ENCODE measurements around the gene DGCR8. TPM values are rescaled to one million over a fixed set of nuclear protein-coding genes. Genes with fewer than 3 reads are reported as not detected.
"Not testable (repeated sequence)": the region's sequence is repeated elsewhere in the genome, so short reads cannot be mapped to it uniquely, and the experiment has no call there.

DGCR8 gene
- total and polyA plus RNA-seq, 11 donors: 8.8 to 22.1 (median 13.0) TPM

DNA sequence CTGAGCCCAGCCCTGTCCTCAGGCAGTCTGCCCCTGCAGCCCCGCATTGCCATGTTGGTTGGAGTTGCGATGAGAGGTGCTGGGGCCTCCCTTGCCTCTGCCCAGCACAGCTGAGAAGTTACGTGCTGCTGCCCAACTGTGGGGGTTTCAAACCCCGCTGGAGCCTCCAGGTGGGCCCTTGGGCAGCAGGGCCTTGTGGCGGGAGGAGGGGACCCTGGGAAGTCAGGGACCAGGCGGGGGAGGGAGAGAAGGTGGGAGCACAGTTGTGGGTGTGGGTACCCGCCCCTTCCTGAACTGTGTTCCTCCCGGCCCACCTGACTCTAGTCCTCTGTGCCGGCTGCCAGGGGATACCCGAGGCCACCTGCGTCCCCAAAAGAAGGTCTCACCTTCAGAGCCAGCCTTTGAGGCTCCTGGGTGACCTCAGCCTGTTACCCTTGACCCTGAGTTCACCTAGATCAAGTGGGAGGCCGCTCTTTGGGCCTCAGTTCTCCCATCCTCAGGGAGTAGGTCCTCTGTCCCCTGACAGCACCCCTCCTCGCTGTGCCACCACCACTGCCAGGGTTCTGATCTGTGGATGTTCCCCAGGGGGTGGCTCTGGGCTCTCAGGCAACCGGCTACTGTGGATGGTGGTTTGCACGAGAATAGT, 78.5 kb downstream of the DGCR8 start:
- Histone ChIP-seq H3K4me3 (no peak overlapping the region), H3K4me1 (peaks cover 0 to 11% (median 0%) of the 10 kb centered on the region in 12 donors), H3K9me3 (no peaks in the 10 kb centered on the region), H3K36me3 (no peaks in the 10 kb centered on the region), H3K27ac (no peak overlapping the region), H3K27me3 (peaks cover 0 to 10% (median 0%) of the 10 kb centered on the region in 9 donors)
- ATAC-seq (no peak), DNase-seq (no peak)
- TF ChIP-seq POLR2A (IDR thresholded peaks at IDR 0.05): no peak
- TF ChIP-seq, protein P1, sequence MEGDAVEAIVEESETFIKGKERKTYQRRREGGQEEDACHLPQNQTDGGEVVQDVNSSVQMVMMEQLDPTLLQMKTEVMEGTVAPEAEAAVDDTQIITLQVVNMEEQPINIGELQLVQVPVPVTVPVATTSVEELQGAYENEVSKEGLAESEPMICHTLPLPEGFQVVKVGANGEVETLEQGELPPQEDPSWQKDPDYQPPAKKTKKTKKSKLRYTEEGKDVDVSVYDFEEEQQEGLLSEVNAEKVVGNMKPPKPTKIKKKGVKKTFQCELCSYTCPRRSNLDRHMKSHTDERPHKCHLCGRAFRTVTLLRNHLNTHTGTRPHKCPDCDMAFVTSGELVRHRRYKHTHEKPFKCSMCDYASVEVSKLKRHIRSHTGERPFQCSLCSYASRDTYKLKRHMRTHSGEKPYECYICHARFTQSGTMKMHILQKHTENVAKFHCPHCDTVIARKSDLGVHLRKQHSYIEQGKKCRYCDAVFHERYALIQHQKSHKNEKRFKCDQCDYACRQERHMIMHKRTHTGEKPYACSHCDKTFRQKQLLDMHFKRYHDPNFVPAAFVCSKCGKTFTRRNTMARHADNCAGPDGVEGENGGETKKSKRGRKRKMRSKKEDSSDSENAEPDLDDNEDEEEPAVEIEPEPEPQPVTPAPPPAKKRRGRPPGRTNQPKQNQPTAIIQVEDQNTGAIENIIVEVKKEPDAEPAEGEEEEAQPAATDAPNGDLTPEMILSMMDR (IDR thresholded peaks at IDR 0.05): no peak
- intact Hi-C loops (cut with DNase I): loop anchor here in 5 of 10 donors (1.0 to 5.0 kb wide), 3 partner anchors 109 to 126 kb away; partner anchors contain the start of gene RTN4R (in 4 of the 5)
- 76 to 82% (median 79%) methylated on average over 9 to 15 of the region's 15 CpGs for WGBS, 4 donors

DNA sequence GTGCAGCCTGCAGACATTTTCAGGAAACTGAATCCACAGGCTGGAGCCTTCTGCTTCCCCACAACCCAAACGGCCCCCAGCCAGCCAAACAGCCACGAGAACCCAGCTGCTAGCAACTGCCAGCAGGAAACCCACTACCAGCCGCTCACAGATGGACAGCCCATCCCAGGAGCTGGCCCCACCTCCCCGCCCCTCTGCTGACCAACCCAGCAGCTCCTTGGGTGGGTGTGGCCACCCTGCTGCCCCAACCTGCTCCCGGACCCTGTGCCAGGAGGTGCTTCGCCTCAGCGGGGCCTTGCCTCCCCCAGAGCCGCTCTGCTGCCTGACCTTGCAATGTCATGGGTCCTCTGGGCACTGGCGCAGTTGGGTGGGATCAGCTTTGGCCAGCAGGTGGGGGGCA, 79.0 kb downstream of the DGCR8 start:
- ATAC-seq: no peak
- WGBS, 4 donors: 54 to 62% (median 57%) methylated on average over 8 to 9 of the region's 9 CpGs
- Histone ChIP-seq H3K36me3 (no peaks in the 10 kb centered on the region), H3K27ac (no peak overlapping the region), H3K4me3 (no peak overlapping the region), H3K27me3 (peaks cover 0 to 10% (median 0%) of the 10 kb centered on the region in 9 donors), H3K9me3 (no peaks in the 10 kb centered on the region), H3K4me1 (peaks cover 0 to 11% (median 0%) of the 10 kb centered on the region in 12 donors)
- no peak for DNase-seq
- intact Hi-C loops (cut with DNase I): loop anchor here in 5 of 10 donors (5.0 kb wide), 2 partner anchors 108 to 123 kb away; partner anchors contain the start of gene RTN4R (in 4 of the 5)
- no peak for TF ChIP-seq POLR2A (IDR thresholded peaks at IDR 0.05)
- TF ChIP-seq, protein P1 (IDR thresholded peaks at IDR 0.05): no peak

DNA sequence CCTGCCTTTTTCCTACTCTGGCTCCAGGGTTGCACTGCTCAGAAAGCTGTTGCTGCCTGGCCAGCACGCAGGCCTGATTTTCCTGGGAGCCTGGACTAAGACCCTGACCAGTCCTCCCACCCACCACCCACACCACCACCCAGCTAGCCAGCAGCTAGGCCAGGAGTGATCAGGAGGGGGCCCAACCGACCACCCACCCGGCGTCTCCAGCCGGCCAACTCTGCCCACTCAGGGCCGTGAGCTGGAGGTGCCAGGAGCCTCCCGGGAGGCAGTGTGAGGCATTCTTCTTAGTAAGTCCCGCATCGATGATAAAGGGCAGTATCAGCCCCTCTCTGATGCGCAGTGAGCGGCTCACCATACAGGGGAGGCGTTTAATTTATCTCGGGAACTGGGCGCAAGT, 79.5 kb downstream of the DGCR8 start:
- H3K27ac ChIP-seq, DNase-seq, ATAC-seq, H3K4me3 ChIP-seq, H3K9me3 ChIP-seq, H3K36me3 ChIP-seq: not testable (repeated sequence)
- 72 to 83% (median 74%) methylated on average over 6 to 14 of the region's 14 CpGs for WGBS, 4 donors
- H3K4me1 ChIP-seq: peaks cover 0 to 11% (median 0%) of the 10 kb centered on the region in 12 donors
- H3K27me3 ChIP-seq: peaks cover 0 to 10% (median 0%) of the 10 kb centered on the region in 9 donors
- intact Hi-C loops (cut with DNase I): loop anchor here in 5 of 10 donors (5.0 kb wide), 2 partner anchors 108 to 123 kb away; partner anchors contain the start of gene RTN4R (in 4 of the 5)

DNA sequence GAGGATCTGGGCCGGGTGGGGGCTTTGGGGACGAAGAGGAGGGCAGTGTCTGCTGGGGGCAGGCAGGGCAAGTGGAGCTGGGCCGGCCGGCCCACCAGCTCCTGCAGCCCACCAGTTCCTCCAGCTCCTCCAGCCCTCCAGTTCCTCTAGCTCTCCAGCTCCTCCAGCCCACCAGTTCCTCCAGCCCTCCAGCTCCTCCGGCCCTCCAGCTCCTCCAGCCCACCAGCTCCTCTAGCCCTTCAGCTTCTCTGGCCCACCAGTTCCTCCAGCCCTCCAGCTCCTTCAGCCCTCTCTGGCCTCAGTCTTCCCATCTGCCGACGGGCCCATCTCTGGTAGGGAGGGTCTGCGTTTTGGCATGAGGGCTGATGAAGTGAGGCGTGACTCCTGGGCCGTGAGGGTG, 80.0 kb downstream of the DGCR8 start:
- Histone ChIP-seq H3K4me3 (no peak overlapping the region), H3K27ac (no peak overlapping the region), H3K4me1 (peaks cover 0 to 7% (median 0%) of the 10 kb centered on the region in 12 donors), H3K9me3 (no peaks in the 10 kb centered on the region), H3K36me3 (no peaks in the 10 kb centered on the region), H3K27me3 (peaks cover 0 to 10% (median 0%) of the 10 kb centered on the region in 9 donors)
- intact Hi-C loops (cut with DNase I): no loop called here
- WGBS, 4 donors: 79 to 82% (median 81%) methylated on average over 9 to 10 of the region's 10 CpGs
- TF ChIP-seq POLR2A (IDR thresholded peaks at IDR 0.05): no peak
- TF ChIP-seq, protein P1 (IDR thresholded peaks at IDR 0.05): no peak
- ATAC-seq (no peak), DNase-seq (no peak)

MicroRNAs encoded within 50 kb of the gene (microRNA counts, 767-probe panel; counts per million panel counts)
- microRNA hsa-miR-1306-3p (0 to 71.6 counts per million in 2 donors), microRNA hsa-miR-185-5p (3,386 to 3,704 counts per million in 2 donors)

Small RNA genes lying within 50 kb of the gene (microRNA-seq; reads per million reads assigned to microRNA genes)
- gene MIR185 (186 to 1,759 (median 856) reads per million in 4 donors), gene MIR6816 (0 to 0.21 (median 0.10) reads per million in 4 donors)

Other genes with a start within 250 kb of the DGCR8 start
- gene GNB1L, start 225.4 kb upstream of the DGCR8 start, total RNA-seq: 1 to 10 TPM; 1.9 to 3.7 (median 2.4) TPM
- 1 to 10 TPM; 1.6 to 9.2 TPM for gene GNB1L, start 225.4 kb upstream of the DGCR8 start, polyA plus RNA-seq
- 10 to 100 TPM in 3 of 9 donors, 1 to 10 TPM in 6; 5.1 to 11.6 (median 7.7) TPM for gene RTL10, start 225.4 kb upstream of the DGCR8 start, total RNA-seq
- gene RTL10, start 225.4 kb upstream of the DGCR8 start, polyA plus RNA-seq: 1 to 10 TPM; 4.6 to 4.9 TPM
- 100 to 1,000 TPM in 8 of 9 donors, 10 to 100 TPM in 1; 69.7 to 195 (median 119) TPM for gene COMT, start 138.5 kb upstream of the DGCR8 start, total RNA-seq
- 100 to 1,000 TPM in 1 of 2 donors, 10 to 100 TPM in 1; 84.7 to 249 TPM for gene COMT, start 138.5 kb upstream of the DGCR8 start, polyA plus RNA-seq
- 10 to 100 TPM; 23.5 to 42.5 (median 33.5) TPM for gene TXNRD2, start 138.4 kb upstream of the DGCR8 start, total RNA-seq
- 10 to 100 TPM; 23.4 to 60.2 TPM for gene TXNRD2, start 138.4 kb upstream of the DGCR8 start, polyA plus RNA-seq
- 10 to 100 TPM; 21.2 to 46.6 (median 33.3) TPM for gene ARVCF, start 63.4 kb upstream of the DGCR8 start, total RNA-seq
- gene ARVCF, start 63.4 kb upstream of the DGCR8 start, polyA plus RNA-seq: 10 to 100 TPM; 33.0 to 39.2 TPM
- 100 to 1,000 TPM in 3 of 9 donors, 10 to 100 TPM in 6; 55.6 to 341 (median 83.7) TPM for gene TANGO2, start 59.1 kb upstream of the DGCR8 start, total RNA-seq
- gene TANGO2, start 59.1 kb upstream of the DGCR8 start, polyA plus RNA-seq: 10 to 100 TPM; 51.3 to 63.0 TPM
- 10 to 100 TPM; 35.8 to 85.3 (median 41.5) TPM for gene RANBP1, start 35.9 kb downstream of the DGCR8 start, total RNA-seq
- gene RANBP1, start 35.9 kb downstream of the DGCR8 start, polyA plus RNA-seq: 10 to 100 TPM; 29.3 to 67.1 TPM
- gene TRMT2A, start 37.0 kb downstream of the DGCR8 start, total RNA-seq: 10 to 100 TPM; 18.2 to 31.3 (median 20.2) TPM
- 10 to 100 TPM; 15.8 to 30.1 TPM for gene TRMT2A, start 37.0 kb downstream of the DGCR8 start, polyA plus RNA-seq
- gene ZDHHC8, start 51.6 kb downstream of the DGCR8 start, total RNA-seq: 10 to 100 TPM; 15.7 to 45.2 (median 40.6) TPM
- 10 to 100 TPM; 21.5 to 26.3 TPM for gene ZDHHC8, start 51.6 kb downstream of the DGCR8 start, polyA plus RNA-seq
- gene CCDC188, start 70.8 kb downstream of the DGCR8 start, total RNA-seq: 1 to 10 TPM in 1 of 9 donors, under 1 TPM in 4, not detected in 4; 0.17 to 1.0 (median 0.46) TPM
- 1 to 10 TPM in 1 of 2 donors, under 1 TPM in 1; 0.50 to 1.0 TPM for gene CCDC188, start 70.8 kb downstream of the DGCR8 start, polyA plus RNA-seq
- gene RTN4R, start 188.1 kb downstream of the DGCR8 start, total RNA-seq: 1 to 10 TPM in 7 of 9 donors, under 1 TPM in 2; 0.53 to 2.6 (median 1.4) TPM
- 1 to 10 TPM; 1.3 to 1.8 TPM for gene RTN4R, start 188.1 kb downstream of the DGCR8 start, polyA plus RNA-seq
- gene DGCR6L, start 239.8 kb downstream of the DGCR8 start, total RNA-seq: 100 to 1,000 TPM in 1 of 9 donors, 10 to 100 TPM in 8; 31.8 to 101 (median 39.2) TPM
- 10 to 100 TPM; 48.4 to 83.7 TPM for gene DGCR6L, start 239.8 kb downstream of the DGCR8 start, polyA plus RNA-seq